Upper lobe of right lung (tissue), 1 donor: Measurements from ENCODE around the gene PHRF1. TPM values are rescaled to one million over a fixed set of nuclear protein-coding genes. Genes with fewer than 3 reads are reported as not detected.

Experiments
- ATAC-seq: fragments of 200-7000 bp; cut with Tn5 transposase; one replicate; pipeline ENCODE4 v1.9.1; 2020; ENCODE audit warnings: mild to moderate bottlenecking, moderate library complexity
- DNase-seq: peaks from one replicate; pipeline ENCODE4 v3.0.0-alpha.2; 2020
- H3K27ac ChIP-seq: fragments of 200-600 bp; one replicate; pipeline ENCODE4 v1.8.0; 2022
- H3K27me3 ChIP-seq: fragments of 200-600 bp; one replicate; pipeline ENCODE4 v1.8.0; 2022; ENCODE audit warnings: mild to moderate bottlenecking
- H3K36me3 ChIP-seq: fragments of 200-600 bp; one replicate; pipeline ENCODE4 v1.8.0; 2022
- H3K4me1 ChIP-seq: fragments of 200-600 bp; one replicate; pipeline ENCODE4 v1.8.0; 2022
- H3K4me3 ChIP-seq: fragments of 200-600 bp; one replicate; pipeline ENCODE4 v1.8.0; 2022; ENCODE audit warnings: mild to moderate bottlenecking
- H3K9me3 ChIP-seq: fragments of 200-600 bp; one replicate; pipeline ENCODE4 v1.8.0; 2022
- intact Hi-C: fragments of 100-400 bp; cut with DNase I; formaldehyde crosslinking; loops from one replicate; pipeline ENCODE4 v1.11.0; 2022
- long read RNA-seq: library from polyadenylated mRNA; unstranded; transcript quantifications from one replicate; pipeline ENCODE4 v2.0.0, GENCODE V29; 2021
- total RNA-seq: library from RNA; stranded (reverse); fragmentation: NEBNext Ultra II Directional; extraction: Animal tissue kit (Norgen Biotek cat#: 25700); gene quantifications from one replicate; pipeline ENCODE4 v1.2.1, GENCODE V29; 2021
- TF ChIP-seq, protein P1 (sequence below): fragments of 200-600 bp; IDR thresholded peaks from one replicate; pipeline ENCODE4 v1.8.0; 2022; ENCODE audit warnings: antibody characterized with exemption
- donor health status: DM: no; HTN: yes; CAD: no; lungs with severe emphysema.

PHRF1 gene, protein sequence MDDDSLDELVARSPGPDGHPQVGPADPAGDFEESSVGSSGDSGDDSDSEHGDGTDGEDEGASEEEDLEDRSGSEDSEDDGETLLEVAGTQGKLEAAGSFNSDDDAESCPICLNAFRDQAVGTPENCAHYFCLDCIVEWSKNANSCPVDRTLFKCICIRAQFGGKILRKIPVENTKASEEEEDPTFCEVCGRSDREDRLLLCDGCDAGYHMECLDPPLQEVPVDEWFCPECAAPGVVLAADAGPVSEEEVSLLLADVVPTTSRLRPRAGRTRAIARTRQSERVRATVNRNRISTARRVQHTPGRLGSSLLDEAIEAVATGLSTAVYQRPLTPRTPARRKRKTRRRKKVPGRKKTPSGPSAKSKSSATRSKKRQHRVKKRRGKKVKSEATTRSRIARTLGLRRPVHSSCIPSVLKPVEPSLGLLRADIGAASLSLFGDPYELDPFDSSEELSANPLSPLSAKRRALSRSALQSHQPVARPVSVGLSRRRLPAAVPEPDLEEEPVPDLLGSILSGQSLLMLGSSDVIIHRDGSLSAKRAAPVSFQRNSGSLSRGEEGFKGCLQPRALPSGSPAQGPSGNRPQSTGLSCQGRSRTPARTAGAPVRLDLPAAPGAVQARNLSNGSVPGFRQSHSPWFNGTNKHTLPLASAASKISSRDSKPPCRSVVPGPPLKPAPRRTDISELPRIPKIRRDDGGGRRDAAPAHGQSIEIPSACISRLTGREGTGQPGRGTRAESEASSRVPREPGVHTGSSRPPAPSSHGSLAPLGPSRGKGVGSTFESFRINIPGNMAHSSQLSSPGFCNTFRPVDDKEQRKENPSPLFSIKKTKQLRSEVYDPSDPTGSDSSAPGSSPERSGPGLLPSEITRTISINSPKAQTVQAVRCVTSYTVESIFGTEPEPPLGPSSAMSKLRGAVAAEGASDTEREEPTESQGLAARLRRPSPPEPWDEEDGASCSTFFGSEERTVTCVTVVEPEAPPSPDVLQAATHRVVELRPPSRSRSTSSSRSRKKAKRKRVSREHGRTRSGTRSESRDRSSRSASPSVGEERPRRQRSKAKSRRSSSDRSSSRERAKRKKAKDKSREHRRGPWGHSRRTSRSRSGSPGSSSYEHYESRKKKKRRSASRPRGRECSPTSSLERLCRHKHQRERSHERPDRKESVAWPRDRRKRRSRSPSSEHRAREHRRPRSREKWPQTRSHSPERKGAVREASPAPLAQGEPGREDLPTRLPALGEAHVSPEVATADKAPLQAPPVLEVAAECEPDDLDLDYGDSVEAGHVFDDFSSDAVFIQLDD (N-terminal part only)
- total RNA-seq, result 31.0 TPM
- long read RNA-seq, full-length matches to known transcripts, result 2 of 60 reads
- long read RNA-seq, partial matches to known transcripts, result 50 of 60 reads
- long read RNA-seq, other reads (novel, unspliced or antisense), result 8 of 60 reads

DNA sequence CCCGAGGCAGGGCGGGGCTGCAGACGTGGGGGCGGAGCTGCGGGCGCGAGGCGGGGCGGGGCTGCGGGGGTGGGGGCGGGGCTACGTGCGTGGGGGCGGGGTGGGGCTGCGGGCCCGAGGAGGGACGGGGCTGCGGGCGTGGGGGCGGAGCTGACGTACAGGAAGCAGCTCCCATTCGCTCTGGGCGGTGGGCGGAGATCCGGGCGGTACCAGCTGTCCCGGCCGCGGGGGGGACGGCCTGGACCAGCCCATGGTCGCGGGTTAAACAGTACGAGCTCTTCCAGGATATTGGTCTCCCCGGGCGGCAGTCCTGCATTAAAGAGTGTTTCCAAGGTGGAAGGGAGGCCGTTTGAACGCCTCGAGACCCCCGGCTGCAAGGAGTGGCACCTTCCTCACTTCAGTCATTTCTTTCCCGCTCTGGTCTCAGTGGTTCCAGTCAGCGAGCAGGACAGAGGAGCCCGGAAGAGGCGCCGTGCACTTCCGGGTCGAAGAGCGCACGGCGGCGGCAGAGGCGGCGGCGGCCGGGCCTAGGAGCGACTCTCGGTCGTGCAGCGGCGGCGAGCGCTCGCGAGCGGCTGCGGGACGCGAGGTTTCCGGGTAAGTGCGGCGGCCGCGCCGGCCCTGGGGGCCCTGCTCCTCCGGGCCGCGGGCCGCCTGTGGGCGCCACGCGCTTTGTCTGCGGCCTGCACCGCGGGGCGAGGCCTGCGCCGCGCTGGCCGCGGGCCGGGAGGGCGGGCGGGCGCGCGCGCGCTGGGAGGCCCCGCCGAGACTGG is at the start of gene PHRF1:
Gene PHRF1, plus strand, starts transcription at position 475 of the 773 bp plus-strand sequence. CDS start 5,043 bp downstream, outside the sequence.
- peak; percentile 99 for DNase-seq
- peak; percentile 91 for ATAC-seq
- no peaks in the 10 kb centered on the region for H3K27me3 ChIP-seq
- H3K36me3 ChIP-seq, result no peaks in the 10 kb centered on the region
- H3K4me3 ChIP-seq, result peak within 1 kb of the TSS; percentile 89
- TF ChIP-seq, protein P1, sequence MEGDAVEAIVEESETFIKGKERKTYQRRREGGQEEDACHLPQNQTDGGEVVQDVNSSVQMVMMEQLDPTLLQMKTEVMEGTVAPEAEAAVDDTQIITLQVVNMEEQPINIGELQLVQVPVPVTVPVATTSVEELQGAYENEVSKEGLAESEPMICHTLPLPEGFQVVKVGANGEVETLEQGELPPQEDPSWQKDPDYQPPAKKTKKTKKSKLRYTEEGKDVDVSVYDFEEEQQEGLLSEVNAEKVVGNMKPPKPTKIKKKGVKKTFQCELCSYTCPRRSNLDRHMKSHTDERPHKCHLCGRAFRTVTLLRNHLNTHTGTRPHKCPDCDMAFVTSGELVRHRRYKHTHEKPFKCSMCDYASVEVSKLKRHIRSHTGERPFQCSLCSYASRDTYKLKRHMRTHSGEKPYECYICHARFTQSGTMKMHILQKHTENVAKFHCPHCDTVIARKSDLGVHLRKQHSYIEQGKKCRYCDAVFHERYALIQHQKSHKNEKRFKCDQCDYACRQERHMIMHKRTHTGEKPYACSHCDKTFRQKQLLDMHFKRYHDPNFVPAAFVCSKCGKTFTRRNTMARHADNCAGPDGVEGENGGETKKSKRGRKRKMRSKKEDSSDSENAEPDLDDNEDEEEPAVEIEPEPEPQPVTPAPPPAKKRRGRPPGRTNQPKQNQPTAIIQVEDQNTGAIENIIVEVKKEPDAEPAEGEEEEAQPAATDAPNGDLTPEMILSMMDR, result no peak
- H3K27ac ChIP-seq, result peak within 1 kb of the TSS; percentile 97
- peaks cover 32% of the 10 kb centered on the region for H3K4me1 ChIP-seq
- no peaks in the 10 kb centered on the region for H3K9me3 ChIP-seq
- intact Hi-C loops, result no loop called here

DNA sequence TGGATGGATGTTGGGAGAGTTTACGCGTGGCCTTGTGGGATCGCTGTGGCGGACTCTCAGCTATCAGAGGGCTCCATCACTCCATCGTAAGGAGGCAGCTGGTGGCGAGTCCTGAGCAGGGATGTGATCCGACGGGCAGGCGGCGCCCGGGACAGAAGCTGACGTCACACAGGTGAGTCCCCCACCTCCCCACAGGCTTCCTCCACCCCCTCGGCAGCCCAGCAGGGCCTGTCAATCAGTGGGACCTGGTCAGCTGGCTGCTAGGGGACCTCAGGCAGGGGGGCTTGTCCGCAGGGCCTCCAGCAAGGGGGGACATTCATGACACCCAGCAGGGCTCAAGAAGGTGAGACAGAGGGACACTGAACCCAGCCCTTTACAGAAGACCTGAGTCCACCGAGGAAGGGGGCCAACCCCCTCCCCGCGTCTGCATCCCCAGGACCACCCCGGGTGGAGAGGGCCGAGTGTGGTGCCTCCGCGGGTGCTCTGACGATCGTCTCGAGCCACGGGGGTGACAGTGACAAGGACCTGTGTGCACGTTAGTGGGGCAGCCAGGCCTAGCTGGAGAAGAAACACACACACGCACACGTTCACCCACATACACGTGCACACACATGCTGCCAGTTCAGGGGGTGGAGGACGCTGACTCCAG is 48.0 kb upstream of the PHRF1 start:
- no peak overlapping the region for H3K4me3 ChIP-seq
- DNase-seq (peak; percentile 56), ATAC-seq (no peak)
- H3K9me3 ChIP-seq, result no peaks in the 10 kb centered on the region
- no peaks in the 10 kb centered on the region for H3K27me3 ChIP-seq
- intact Hi-C loops, result no loop called here
- TF ChIP-seq, protein P1, result no peak
- H3K27ac ChIP-seq, result no peak overlapping the region
- H3K36me3 ChIP-seq, result peaks cover 22% of the 10 kb centered on the region
- no peaks in the 10 kb centered on the region for H3K4me1 ChIP-seq

DNA sequence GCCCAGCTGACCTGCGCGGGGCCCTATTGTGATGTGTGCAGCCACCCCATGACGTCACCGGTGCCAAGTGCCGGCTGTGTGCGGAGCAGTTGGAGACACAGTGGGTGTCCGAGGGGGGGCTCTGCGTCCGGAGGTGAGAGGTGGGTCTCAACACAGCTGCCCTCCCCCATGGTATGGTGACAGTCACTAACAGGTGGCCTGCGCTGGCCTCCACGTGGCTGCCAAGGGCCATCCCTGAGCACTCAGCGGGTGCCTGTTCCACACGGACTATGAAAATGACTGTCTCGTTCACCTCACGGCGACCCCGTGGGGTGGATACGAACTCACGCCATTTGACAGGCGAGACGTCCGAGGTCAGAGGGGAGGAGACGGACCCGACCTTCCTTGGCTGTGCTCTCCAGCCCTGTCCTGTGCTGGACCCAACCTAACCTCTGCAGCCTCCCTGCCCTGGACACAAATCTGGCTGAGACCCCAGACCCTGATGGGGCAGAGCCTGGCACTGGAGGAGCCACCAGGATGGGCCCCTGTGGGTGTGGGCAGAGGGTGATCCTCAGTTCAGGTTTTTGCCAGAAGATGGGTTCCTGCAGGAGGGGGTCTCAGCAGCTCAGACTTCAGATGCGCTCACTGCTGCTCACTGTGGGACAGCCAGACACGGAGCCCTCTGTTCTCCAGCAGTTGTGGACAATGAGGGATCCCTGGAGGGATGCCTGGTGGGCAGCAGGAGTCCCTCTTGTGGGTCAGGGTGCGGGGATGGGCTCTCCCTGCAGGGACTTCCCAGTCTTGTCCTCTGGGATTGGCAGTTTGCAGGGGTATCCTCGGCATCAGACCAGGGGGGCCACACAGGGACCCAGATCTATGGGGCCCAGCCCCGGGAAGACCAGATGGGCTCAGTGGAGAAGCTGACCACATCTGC is 47.2 kb upstream of the PHRF1 start:
- Histone ChIP-seq H3K36me3 (peaks cover 27% of the 10 kb centered on the region), H3K27me3 (no peaks in the 10 kb centered on the region), H3K9me3 (no peaks in the 10 kb centered on the region), H3K4me3 (no peak overlapping the region), H3K4me1 (peaks cover 6% of the 10 kb centered on the region), H3K27ac (no peak overlapping the region)
- ATAC-seq (no peak), DNase-seq (peak; percentile 61)
- TF ChIP-seq, protein P1, result no peak
- intact Hi-C loops, result no loop called here

DNA sequence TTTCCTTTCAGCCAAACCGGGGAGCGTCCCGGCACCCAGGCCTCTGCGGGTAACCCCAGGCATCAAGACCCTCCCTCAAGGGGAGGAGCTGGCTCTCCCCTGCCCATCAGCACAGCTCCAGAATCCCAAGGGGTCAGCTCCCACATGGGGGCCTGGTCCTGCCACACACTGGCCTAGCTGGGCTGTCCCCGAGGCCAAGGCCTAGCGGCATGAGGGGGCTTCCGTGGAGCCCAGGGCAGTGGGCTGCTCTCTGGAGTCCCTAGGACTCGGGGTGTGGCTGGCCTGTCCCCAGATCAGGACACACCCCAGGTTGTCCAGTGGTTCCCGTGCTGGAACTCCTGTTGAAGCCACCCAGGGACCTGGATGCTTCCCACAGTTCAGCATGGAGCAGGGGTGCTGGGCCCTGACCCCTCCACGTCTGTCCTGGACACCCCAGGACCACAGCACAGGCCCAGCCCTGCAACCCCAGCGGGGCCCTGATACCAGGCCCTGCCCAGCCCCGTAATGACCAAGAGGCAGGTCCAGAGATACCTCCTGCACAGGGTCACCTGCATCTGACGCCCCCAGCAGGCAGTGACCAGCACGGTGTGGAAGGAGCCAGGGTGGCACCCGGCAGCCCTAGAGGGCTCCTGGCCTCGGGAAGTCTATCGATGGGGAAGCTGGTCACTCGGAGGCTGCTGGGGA is 46.4 kb upstream of the PHRF1 start:
- H3K4me1 ChIP-seq, result peaks cover 12% of the 10 kb centered on the region
- H3K27ac ChIP-seq, result no peak overlapping the region
- peaks cover 27% of the 10 kb centered on the region for H3K36me3 ChIP-seq
- no peak for ATAC-seq
- no peaks in the 10 kb centered on the region for H3K27me3 ChIP-seq
- no peaks in the 10 kb centered on the region for H3K9me3 ChIP-seq
- intact Hi-C loops, result no loop called here
- TF ChIP-seq, protein P1, result no peak
- DNase-seq, result peak; percentile 65
- no peak overlapping the region for H3K4me3 ChIP-seq
